HL-60 (cell line): ENCODE data around the gene GFOD1.

Source experiments
- DNase-seq, 2 experiments: peaks; one replicate each; pipeline ENCODE4 v3.0.0-alpha.2; 2010 to 2020; ENCODE audit warnings: low read depth in 1 of 2, low spot score in 1 of 2
- H3K27ac ChIP-seq: fragments of 250-450 bp; sonication (Bioruptor Pico); replicated peaks from 2 replicates; pipeline ENCODE4 v1.5.1; 2020; ENCODE audit warnings: mild to moderate bottlenecking, moderate library complexity
- H3K27me3 ChIP-seq: fragments of 250-450 bp; sonication (Bioruptor Pico); 2 replicates; pipeline ENCODE4 v1.5.1; 2021; ENCODE audit warnings: mild to moderate bottlenecking, moderate library complexity; ENCODE audit not compliant: insufficient read depth, poor library complexity, severe bottlenecking
- H3K4me3 ChIP-seq: replicated peaks from 2 replicates; pipeline ENCODE4 v1.5.1; 2011; ENCODE audit warnings: mild to moderate bottlenecking, control low read depth, low read length; ENCODE audit not compliant: insufficient read depth
- CTCF ChIP-seq: IDR thresholded peaks from one replicate; pipeline ENCODE4 v1.5.1; 2011; ENCODE audit warnings: low read length, control low read depth, inconsistent platforms; ENCODE audit not compliant: insufficient read depth
- GABPA ChIP-seq: IDR thresholded peaks from 2 replicates; pipeline ENCODE4 v1.6.1; 2012; ENCODE audit warnings: low read depth
- POLR2AphosphoS5 ChIP-seq: IDR thresholded peaks from 2 replicates; pipeline ENCODE4 v1.6.1; 2012; ENCODE audit warnings: low read depth
- REST ChIP-seq: IDR thresholded peaks from 2 replicates; pipeline ENCODE4 v1.6.1; 2012; ENCODE audit warnings: low read depth; ENCODE audit not compliant: insufficient replicate concordance
- SPI1 ChIP-seq: IDR thresholded peaks from 2 replicates; pipeline ENCODE4 v1.6.1; 2012; ENCODE audit warnings: low read depth, mild to moderate bottlenecking, borderline replicate concordance

Gene GFOD1

GRCh38 chr6:13368731-13369115, 118.7 kb downstream of the GFOD1 start:
- no peak for DNase-seq
- H3K4me3 ChIP-seq: no peak overlapping the region
- TF ChIP-seq GABPA (no peak), REST (no peak), CTCF (no peak), SPI1 (no peak), POLR2AphosphoS5 (no peak)
- H3K27ac ChIP-seq: no peak overlapping the region
- H3K27me3 ChIP-seq: no peaks in the 10 kb centered on the region

GRCh38 chr6:13368079-13368730, 119.2 kb downstream of the GFOD1 start:
- no peak for DNase-seq
- Histone ChIP-seq H3K27ac (no peak overlapping the region), H3K4me3 (no peak overlapping the region), H3K27me3 (no peaks in the 10 kb centered on the region)
- TF ChIP-seq REST: no peak
- TF ChIP-seq GABPA: no peak

- H3K27ac ChIP-seq: no peak overlapping the region
- DNase-seq: no peak
- H3K4me3 ChIP-seq: no peak overlapping the region
- no peaks in the 10 kb centered on the region for H3K27me3 ChIP-seq
- TF ChIP-seq GABPA (no peak), CTCF (no peak), POLR2AphosphoS5 (no peak), REST (no peak), SPI1 (no peak)
Measured at GRCh38 chr6:13367396-13367795, 120.0 kb downstream of the GFOD1 start.

- Histone ChIP-seq H3K4me3 (no peak overlapping the region), H3K27ac (no peak overlapping the region), H3K27me3 (no peaks in the 10 kb centered on the region)
- TF ChIP-seq POLR2AphosphoS5: no peak
- TF ChIP-seq REST: no peak
- no peak for TF ChIP-seq GABPA
- no peak for TF ChIP-seq SPI1
- TF ChIP-seq CTCF: no peak
- no peak for DNase-seq
Measured at GRCh38 chr6:13365320-13365719, 122.1 kb downstream of the GFOD1 start.
